IPS DF 19.7 (cell line): ENCODE measurements around the gene HEBP1.
"Not testable (repeated sequence)": the region's sequence is repeated elsewhere in the genome, so short reads cannot be mapped to it uniquely, and the experiment has no call there.

ENCODE experiments used
- DNase-seq: peaks from one replicate; pipeline ENCODE4 v3.0.0-alpha.2; 2013; ENCODE audit warnings: low read depth, low spot score

Gene HEBP1

DNA sequence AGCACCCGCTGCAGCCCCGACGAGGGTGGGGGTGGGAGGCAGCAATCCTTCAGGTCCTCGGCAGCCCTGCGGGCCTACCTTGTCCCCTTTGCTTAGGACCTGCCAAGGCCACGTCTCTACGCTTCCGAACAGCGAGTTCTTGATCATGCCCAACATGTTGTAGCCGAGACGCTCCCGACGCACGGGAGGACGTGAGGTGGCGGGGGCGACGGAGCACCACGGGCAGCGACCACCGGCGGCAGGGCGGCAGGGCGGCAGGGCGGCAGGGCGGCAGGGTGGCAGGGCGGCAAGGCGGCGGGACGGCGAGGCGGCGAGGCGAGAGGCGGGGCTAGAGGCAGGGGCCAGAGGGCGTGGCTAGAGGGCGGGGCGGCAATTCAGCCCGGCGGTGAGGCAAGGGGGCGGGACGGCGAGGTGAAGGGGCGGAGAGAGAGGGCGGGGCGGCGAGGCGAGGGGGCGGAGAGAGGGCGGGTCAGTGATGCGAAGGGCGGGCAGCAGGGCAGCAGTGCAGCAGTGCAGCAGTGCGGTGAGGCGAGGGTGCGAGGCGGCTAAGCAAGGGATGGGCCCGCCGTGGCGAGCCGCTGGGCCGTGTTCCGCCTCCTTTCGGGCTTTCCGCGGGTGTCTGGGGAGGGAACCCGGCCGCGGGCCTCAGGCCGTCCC lies at the start of gene HEBP1:
TSS of gene HEBP1 (minus strand) at position 307 of the 657 bp plus-strand sequence. CDS start at position 156, 151 bp downstream.
- no peak for DNase-seq

DNA sequence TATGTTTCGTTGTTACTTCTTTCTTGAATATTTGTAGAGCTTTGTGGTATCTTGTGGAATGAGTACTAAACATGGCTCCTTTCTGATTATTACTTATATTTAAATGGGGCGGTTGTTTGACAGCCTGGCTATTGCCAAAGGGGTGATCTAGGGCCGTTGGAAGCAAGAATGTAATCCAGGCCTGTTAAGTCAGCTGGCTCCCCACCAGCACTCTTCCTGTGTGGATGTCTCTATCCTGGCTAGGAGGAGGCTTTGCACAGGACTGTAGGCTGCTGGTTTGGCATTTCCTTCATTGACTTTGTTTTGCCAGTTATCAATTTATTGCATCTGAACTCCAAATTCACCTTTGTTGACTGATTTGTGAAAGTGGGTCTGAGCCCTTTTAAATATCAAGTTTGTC lies 49.8 kb upstream of the HEBP1 start:
- no peak for DNase-seq

GRCh38 chr12:13046964-13047363 lies 46.9 kb upstream of the HEBP1 start:
- no peak for DNase-seq

- DNase-seq: no peak
Observed at GRCh38 chr12:13045816-13046215, 45.8 kb upstream of the HEBP1 start.

- DNase-seq: no peak
Observed at GRCh38 chr12:13044906-13045299, 44.8 kb upstream of the HEBP1 start.

DNA sequence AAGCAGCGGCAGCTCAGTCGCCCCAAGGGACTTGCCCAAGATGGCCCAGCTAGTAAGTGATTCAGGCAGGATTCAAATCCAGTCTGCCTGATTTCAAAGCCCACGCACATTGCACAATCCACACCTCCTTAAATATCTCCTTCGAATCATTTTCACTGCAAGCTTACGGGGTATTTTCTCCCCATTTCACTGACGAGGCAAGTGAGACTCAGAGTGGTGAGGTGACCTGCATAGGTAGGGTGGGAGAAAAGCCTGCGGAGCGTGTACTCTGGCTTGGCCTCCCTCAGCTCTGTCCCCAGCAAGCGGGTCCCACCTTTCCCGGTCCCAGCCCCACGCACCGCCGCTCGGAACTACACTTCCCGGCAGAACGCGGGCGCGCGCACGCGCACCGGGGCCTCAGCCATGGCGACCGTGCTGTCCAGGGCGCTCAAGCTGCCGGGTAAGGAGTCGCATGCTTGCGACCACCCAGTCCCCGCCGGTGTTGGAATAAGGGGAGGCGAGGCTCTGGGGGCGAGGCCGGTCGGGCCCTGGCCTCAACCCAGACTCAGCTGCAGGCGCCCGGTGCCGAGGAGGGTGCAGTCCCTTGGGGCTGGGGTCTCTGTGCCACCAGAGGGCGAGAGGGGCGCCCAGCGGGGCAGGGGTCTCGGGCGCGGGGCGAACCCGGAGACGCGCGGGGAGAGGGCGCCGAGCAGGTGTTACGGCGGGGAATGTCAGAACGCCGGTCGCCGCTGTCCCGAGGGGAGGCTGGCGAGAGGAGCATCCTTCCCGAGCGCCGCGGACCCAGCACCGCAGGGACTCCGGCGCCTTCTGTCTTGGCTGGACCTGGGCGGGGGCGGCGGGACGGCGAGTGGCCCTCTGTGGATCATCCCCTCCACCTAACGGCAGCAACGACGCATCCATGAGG lies 44.2 kb upstream of the HEBP1 start, which contains the start of gene FAM234B:
TSS of gene FAM234B (plus strand) at position 380 of the 904 bp plus-strand sequence. CDS start at position 403, 23 bp downstream.
- peak; percentile 25 for DNase-seq

DNA sequence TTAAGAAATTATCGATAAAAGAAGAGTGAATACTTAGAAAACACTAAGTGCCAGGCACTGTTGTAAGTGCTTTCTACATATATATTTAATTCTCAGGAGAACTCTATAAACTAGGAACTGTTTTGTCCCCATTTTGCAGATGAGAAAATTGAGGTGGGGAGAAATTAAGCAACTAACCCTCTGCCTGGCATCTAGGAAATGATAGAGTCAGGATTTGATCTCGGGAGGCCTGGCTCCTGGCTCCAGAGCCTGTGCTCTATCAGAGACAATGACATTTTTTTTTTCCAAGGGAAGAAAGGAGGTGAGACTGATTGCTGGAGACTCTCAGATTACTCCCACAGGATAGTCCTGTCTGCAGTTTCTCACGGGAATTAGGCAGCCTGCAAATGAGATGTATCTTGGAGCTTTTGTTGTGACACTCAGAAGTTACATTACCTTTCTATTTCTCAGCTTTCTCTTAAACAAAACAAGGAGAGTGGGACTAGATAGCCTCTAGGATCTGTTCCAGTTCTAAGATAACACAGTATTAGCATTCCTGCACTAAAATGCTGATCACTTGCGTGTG lies 42.7 kb upstream of the HEBP1 start:
- DNase-seq: no peak

DNA sequence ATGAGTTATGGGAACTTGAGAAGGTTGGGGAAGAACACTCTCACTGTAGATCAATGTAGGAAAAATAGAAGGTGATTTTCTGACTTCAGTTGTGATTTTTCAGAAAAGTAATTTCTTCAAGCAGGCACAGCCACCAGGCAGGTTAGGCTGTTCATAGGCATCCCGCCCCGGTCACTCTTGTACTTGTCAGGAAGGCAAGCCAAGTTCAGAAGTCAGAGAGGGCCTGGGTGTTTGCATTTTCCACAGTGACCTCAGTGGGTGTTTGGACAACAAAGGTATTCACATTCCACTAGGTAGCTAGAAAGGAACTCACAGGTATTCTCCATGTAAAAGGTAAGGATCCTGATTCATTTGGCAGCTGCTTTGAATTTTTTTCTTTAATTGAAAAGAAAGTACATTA lies 41.2 kb upstream of the HEBP1 start:
- DNase-seq: no peak

DNA sequence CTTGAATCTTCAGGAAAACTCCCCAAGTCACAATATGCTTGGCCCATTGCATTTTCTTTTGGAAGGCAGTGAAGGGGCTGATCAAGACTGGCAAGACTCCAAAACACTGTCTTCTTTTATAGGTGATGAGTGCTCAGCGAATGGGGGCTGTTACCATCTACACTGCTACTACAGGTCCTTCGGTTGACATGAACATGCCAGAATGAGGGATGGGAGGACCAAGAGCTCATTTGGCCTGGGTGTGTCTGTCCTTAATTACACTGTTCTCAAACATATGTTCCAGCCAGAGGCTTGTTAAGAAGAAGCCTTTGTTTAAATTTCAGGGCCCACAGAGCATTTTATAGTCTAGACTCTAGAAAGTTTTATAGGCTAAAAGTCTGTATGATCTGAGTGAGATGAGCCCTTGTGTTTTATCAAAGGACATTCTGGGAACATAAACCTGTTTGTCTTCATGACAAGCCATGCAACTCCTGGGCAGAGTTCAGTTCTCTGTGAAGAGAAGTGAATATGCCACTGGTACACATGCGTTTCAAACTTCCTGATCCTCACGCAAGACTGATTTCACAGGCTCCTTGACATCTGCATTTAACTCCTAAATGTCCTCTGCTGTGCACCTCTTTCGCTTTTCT lies 39.4 kb upstream of the HEBP1 start:
- DNase-seq: no peak

DNA sequence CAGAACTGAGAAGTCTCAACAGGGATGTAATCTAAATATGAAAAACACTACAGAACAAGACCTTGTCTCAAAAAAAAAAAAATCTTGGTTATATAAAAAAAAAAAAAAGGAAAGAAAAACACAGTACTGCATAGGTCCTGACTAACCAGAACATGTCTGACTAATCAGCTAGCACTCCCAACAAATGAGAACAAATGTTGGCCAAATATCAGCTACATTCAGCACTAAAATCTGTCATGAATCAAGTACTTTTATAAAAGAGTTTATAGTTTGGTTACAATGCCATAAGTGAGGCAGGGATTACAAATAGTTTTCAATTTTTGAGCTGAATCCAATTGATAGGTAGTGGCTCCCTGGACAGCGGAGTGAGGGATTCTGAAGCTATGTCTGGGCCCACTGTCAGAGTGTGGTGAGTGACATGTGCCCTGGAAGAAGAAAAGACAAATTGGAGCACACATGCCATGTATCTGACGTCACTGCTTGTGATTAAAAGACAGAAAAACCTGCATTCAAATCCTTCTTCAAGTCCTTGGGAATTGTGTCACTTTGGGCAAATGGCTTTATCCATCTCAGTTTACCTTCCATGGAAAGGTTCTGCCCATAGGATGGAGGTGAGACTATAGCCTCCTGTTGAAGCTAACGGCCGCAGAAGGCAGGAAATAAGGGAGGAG lies 38.6 kb upstream of the HEBP1 start:
- no peak for DNase-seq

DNA sequence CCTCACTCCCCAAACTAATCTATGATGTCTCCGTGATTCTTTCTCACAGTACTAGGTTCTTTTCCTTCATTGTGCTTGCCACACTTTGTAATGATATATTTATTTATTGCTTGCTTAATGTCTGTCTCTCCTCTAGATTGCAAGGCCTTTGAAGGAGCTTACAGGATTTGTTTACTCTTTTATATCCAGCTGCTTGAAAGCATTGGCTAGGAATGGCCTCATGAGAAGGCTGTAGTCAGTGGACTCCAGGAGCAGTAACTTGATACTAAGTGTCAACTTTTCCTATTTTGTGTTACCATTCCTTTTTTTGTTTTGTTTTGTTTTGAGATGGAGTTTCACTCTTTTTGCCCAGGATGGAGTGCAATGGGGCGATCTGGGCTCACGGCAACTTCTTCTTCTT lies 36.8 kb upstream of the HEBP1 start:
- DNase-seq: no peak

- not testable (repeated sequence) for DNase-seq
Observed at GRCh38 chr12:13035335-13035734, 35.3 kb upstream of the HEBP1 start.

DNA sequence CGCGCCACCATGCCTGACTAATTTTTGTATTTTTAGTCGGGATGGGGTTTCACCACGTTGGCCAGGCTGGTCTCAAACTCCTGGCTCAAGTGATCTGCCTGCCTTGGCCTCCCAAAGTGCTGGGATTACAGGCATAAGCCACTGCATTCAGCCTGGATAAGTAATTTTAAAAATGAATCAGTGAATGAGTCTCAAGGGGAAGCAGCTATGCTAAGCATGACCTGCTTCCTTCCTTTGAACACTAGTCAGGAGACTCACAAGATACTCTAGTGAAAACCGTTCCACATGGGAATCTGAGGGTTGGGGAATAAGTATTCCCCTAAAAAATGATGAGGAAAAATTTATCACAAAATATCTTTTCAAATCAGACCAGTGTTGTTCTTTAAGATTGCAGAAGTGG lies 33.4 kb upstream of the HEBP1 start:
- no peak for DNase-seq

DNA sequence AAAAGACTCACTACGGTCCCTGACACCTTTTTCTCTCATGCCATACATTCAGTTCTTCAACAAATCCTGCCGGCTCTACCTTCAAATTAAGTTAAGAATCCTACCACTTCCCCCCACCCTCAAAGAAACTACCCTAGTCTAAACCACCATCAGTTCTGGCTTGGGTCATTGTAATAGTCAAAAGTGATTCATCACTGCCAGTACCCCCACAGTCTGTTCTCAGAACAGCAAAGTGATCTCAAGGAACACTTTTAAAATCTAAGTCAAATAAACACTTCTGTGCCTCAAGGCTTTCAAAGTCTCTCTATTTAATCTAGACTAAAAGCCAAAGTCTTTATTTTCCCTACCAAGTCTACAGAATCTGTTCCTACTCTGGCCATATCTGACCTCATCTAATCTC lies 32.1 kb upstream of the HEBP1 start:
- DNase-seq: no peak

DNA sequence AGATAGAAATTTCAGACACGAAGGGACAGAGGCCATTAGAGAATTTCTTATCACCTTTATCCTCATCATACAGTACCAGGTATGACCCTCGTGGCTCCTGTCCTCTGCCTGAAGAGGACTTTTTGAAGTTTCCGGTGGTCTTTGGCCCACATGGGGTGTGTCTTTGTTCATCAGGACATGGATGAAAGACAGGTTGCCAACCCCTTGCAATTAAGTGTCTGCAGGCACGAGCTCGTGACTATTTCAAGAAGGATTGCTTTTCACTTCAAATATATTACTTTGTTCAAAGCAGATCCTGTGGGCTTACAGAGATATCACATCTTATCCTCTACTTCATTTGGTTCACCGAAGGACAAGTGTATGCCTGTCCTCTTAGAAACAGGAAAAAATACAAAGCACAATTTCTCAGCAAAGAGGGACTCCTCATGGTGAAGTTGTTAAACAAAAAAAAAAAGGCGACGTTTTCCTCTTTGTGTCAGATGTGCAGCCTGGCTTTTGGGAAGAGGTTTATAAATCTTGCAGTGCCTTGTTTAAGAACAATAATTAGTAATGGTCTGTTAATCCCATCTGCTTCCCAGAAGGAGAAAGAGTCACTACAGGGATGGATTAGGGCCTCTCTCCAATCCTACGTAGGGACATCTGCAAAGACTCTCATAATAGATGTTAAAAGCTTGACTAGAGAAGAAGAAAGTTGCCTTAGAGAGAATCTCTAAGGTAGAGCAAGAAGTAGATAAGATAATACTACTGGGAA lies 30.7 kb upstream of the HEBP1 start:
- no peak for DNase-seq

DNA sequence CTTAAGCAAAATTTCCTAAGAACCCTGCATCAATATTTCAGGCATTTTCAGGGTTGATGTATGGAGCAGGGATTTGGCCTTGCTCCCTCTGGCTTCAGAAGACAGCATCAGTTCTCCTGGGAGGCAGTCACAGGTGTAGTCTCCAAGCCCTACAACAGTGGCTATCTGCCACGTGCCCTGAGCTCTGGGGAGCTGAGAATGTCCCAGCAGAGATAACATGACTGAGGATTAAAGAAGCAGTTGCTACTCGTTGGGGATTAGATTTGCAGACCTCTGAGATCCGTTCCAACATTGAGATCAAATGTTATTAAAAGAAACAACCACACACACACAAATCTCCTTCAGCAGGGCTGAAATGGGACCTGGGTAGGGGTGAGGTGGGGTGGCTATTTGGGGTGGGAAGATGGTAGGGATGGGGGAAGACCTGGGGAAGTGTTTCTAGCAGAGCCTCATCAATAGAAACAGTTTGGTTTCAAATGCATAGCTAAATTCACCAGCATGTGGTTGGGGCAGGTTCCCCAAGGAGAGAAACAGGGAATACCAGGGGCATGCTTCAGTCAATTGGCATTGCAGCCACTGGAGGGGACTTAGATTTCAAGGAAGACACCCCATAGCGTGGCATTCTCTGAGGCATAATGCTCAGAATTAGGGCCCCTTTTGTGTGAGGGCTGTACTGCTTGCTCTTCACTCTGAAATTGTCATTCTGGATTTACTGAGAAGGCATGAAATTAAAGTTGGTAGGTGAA lies 28.9 kb upstream of the HEBP1 start:
- DNase-seq: no peak

DNA sequence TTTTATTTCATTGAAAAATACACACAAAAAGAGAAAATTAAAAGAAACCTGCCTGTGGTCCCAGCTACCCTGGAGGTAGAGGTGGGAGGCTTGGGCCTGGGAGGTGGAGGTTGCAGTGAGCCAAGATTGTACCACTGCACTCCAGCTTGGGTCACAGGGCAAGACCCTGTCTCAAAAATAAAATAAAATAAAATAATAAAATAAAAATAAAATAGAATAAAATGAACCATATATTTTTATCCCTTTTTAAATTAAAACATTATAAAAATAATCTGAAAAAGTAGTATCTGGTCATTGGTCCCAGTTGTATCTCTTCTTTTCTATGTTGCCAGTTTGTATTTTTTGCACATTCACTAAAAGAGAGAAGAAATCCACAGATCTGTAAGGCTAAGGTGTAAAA lies 27.4 kb upstream of the HEBP1 start:
- DNase-seq: no peak

DNA sequence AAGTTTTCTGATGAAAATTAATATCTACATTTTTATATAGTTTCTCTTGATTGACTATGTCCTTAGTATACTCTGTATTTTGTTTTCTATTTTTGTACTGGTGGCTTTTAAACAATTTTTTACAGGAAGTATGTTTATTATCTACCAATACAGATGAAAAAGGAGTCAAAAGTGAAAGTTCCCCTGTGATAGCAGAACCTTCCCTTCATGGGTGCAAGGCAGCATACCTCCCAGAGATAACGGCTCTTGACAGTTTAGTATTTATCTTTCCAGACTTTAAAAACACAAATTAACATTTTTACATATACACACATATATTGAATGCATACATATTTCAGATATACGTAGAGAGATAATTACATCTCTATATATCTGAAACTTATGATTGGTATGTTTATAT lies 27.0 kb upstream of the HEBP1 start:
- DNase-seq: no peak

- DNase-seq: no peak
Observed at GRCh38 chr12:13026286-13026685, 26.2 kb upstream of the HEBP1 start.

GRCh38 chr12:13024531-13024916 lies 24.5 kb upstream of the HEBP1 start:
- DNase-seq: no peak
